ENCODE results near the gene CPT2.
A peak's percentile ranks its signal among the peaks of the same experiment; 100 is the strongest.
"Not testable (repeated sequence)": the region's sequence is repeated elsewhere in the genome, so short reads cannot be mapped to it uniquely, and the experiment has no call there.

Gene CPT2

GRCh38 chr1:53182111-53182593, 14.5 kb upstream of the CPT2 start:
- DNase-seq (ENCODE audit: low spot score) = peak; percentile 81

GRCh38 chr1:53182716-53183094, 13.9 kb upstream of the CPT2 start:
- DNase-seq (ENCODE audit: low spot score) = no peak

GRCh38 chr1:53183095-53183990, 13.3 kb upstream of the CPT2 start:
- peak; percentile 43 for DNase-seq (ENCODE audit: low spot score)

- DNase-seq (ENCODE audit: low spot score) = not testable (repeated sequence)
Measured at GRCh38 chr1:53185955-53186297, 10.7 kb upstream of the CPT2 start.

- no peak for DNase-seq (ENCODE audit: low spot score)
Measured at GRCh38 chr1:53186533-53186932, 10.1 kb upstream of the CPT2 start.

- no peak for DNase-seq (ENCODE audit: low spot score)
Measured at GRCh38 chr1:53187401-53187800, 9.2 kb upstream of the CPT2 start.

GRCh38 chr1:53188099-53188498, 8.5 kb upstream of the CPT2 start:
- DNase-seq (ENCODE audit: low spot score) = no peak

- DNase-seq (ENCODE audit: low spot score) = no peak
Measured at GRCh38 chr1:53189061-53189460, 7.6 kb upstream of the CPT2 start.

GRCh38 chr1:53190210-53190611, 6.4 kb upstream of the CPT2 start:
- DNase-seq (ENCODE audit: low spot score) = no peak

GRCh38 chr1:53195246-53196016, 1.2 kb upstream of the CPT2 start:
- DNase-seq (ENCODE audit: low spot score) = no peak

- DNase-seq (ENCODE audit: low spot score) = no peak
Measured at GRCh38 chr1:53196017-53196484, 573 bp upstream of the CPT2 start.

- DNase-seq (ENCODE audit: low spot score) = no peak
Measured at GRCh38 chr1:53197291-53198200, 922 bp downstream of the CPT2 start.

- DNase-seq (ENCODE audit: low spot score) = peak; percentile 41
Measured at GRCh38 chr1:53198241-53198651, 1.6 kb downstream of the CPT2 start.

- no peak for DNase-seq (ENCODE audit: low spot score)
Measured at GRCh38 chr1:53203466-53203865, 6.8 kb downstream of the CPT2 start.

- not testable (repeated sequence) for DNase-seq (ENCODE audit: low spot score)
Measured at GRCh38 chr1:53205496-53205895, 8.9 kb downstream of the CPT2 start.

GRCh38 chr1:53206083-53206685, 9.6 kb downstream of the CPT2 start:
- not testable (repeated sequence) for DNase-seq (ENCODE audit: low spot score)

- DNase-seq (ENCODE audit: low spot score) = no peak
Measured at GRCh38 chr1:53206735-53207379, 10.2 kb downstream of the CPT2 start.

- DNase-seq (ENCODE audit: low spot score) = no peak
Measured at GRCh38 chr1:53207726-53208125, 11.1 kb downstream of the CPT2 start.

- DNase-seq (ENCODE audit: low spot score) = no peak
Measured at GRCh38 chr1:53210352-53210751, 13.7 kb downstream of the CPT2 start.

GRCh38 chr1:53210954-53211353, 14.3 kb downstream of the CPT2 start:
- DNase-seq (ENCODE audit: low spot score) = no peak

GRCh38 chr1:53214376-53214940, 17.8 kb downstream of the CPT2 start:
- DNase-seq (ENCODE audit: low spot score) = no peak
